HepG2 (cell line): ENCODE measurements around the gene CELSR2. TPM values are rescaled to one million over a fixed set of nuclear protein-coding genes. Genes with fewer than 3 reads are reported as not detected.

Source experiments
- DMAP1 ChIP-seq: IDR thresholded peaks from 2 replicates; pipeline ENCODE4 v1.6.1; 2016
- EP300 ChIP-seq, 3 experiments: sonication (generic) in 1 of 3; formaldehyde crosslinking in 1 of 3; IDR thresholded peaks; 2 replicates each; pipeline versions ENCODE4 v1.5.1 to v1.6.1; 2011 to 2020; ENCODE audit warnings: low read depth in 2 of 3, low read length in 2 of 3, borderline replicate concordance in 1 of 3, improper control_type of control experiment in 1 of 3, mild to moderate bottlenecking in 1 of 3, missing genetic modification reagents in 1 of 3, moderate library complexity in 1 of 3
- FOXK1 ChIP-seq: sonication (generic); formaldehyde crosslinking; IDR thresholded peaks from 2 replicates; pipeline ENCODE4 v1.4.0; 2020; ENCODE audit warnings: low read depth, missing genetic modification reagents, borderline replicate concordance
- HBP1 ChIP-seq: IDR thresholded peaks from 2 replicates; pipeline ENCODE4 v1.6.1; 2016; ENCODE audit warnings: low read depth, control low read depth
- HDAC2 ChIP-seq: sonication (generic); formaldehyde crosslinking; IDR thresholded peaks from 2 replicates; pipeline ENCODE4 v1.4.0; 2020; ENCODE audit warnings: missing genetic modification reagents
- HNRNPUL1 ChIP-seq: fragments of 200-400 bp; formaldehyde crosslinking; IDR thresholded peaks from 2 replicates; pipeline ENCODE4 v1.6.1; 2017; ENCODE audit warnings: low read depth, mild to moderate bottlenecking, low read length, moderate library complexity
- IKZF1 ChIP-seq: fragments of 450-650 bp; IDR thresholded peaks from 2 replicates; pipeline ENCODE4 v1.7.1; 2016
- KAT8 ChIP-seq: IDR thresholded peaks from 2 replicates; pipeline ENCODE4 v1.6.1; 2016; ENCODE audit warnings: missing genetic modification reagents, missing compliant biosample characterization
- KDM3A ChIP-seq: IDR thresholded peaks from 2 replicates; pipeline ENCODE4 v1.6.1; 2018; ENCODE audit warnings: low read depth, missing compliant biosample characterization
- KLF13 ChIP-seq: sonication (generic); formaldehyde crosslinking; IDR thresholded peaks from 2 replicates; pipeline ENCODE4 v1.4.0; 2020; ENCODE audit warnings: mild to moderate bottlenecking, missing genetic modification reagents
- KLF16 ChIP-seq, 2 experiments: sonication (generic) in 1 of 2; formaldehyde crosslinking in 1 of 2; IDR thresholded peaks; 2 replicates each; pipeline versions ENCODE4 v1.6.1 to v1.8.0; 2016 to 2023; ENCODE audit warnings: missing genetic modification reagents in 2 of 2, missing compliant biosample characterization in 1 of 2
- MZF1 ChIP-seq: sonication (generic); formaldehyde crosslinking; IDR thresholded peaks from 2 replicates; pipeline ENCODE4 v1.8.1; 2023; ENCODE audit warnings: mild to moderate bottlenecking, missing genetic modification reagents, borderline replicate concordance
- PAF1 ChIP-seq: IDR thresholded peaks from 2 replicates; pipeline ENCODE4 v1.6.1; 2016; ENCODE audit warnings: missing genetic modification reagents, missing compliant biosample characterization
- RORA ChIP-seq: sonication (generic); formaldehyde crosslinking; IDR thresholded peaks from 2 replicates; pipeline ENCODE4 v1.5.0; 2020; ENCODE audit warnings: mild to moderate bottlenecking, missing genetic modification reagents, moderate library complexity
- SCMH1 ChIP-seq: sonication (generic); formaldehyde crosslinking; IDR thresholded peaks from 2 replicates; pipeline ENCODE4 v1.9.0; 2021; ENCODE audit warnings: missing genetic modification reagents, mild to moderate bottlenecking, borderline replicate concordance
- TFDP1 ChIP-seq: IDR thresholded peaks from 2 replicates; pipeline ENCODE4 v1.6.1; 2016; ENCODE audit warnings: missing compliant biosample characterization, missing genetic modification reagents, borderline replicate concordance
- ZC3H13 ChIP-seq: sonication (generic); formaldehyde crosslinking; IDR thresholded peaks from 2 replicates; pipeline ENCODE4 v1.8.1; 2023; ENCODE audit warnings: mild to moderate bottlenecking, missing genetic modification reagents, moderate library complexity
- ZMYM2 ChIP-seq: sonication (generic); formaldehyde crosslinking; IDR thresholded peaks from 2 replicates; pipeline ENCODE4 v1.8.0; 2022; ENCODE audit warnings: mild to moderate bottlenecking, missing genetic modification reagents
- ZNF234 ChIP-seq: sonication (generic); formaldehyde crosslinking; conservative IDR thresholded peaks from 2 replicates; pipeline ENCODE4 v1.5.1; 2020; ENCODE audit warnings: mild to moderate bottlenecking, missing genetic modification reagents
- ZNF335 ChIP-seq: sonication (generic); formaldehyde crosslinking; IDR thresholded peaks from 2 replicates; pipeline ENCODE4 v1.4.0; 2020; ENCODE audit warnings: missing genetic modification reagents
- ZNF550 ChIP-seq: sonication (generic); formaldehyde crosslinking; IDR thresholded peaks from 2 replicates; pipeline ENCODE4 v1.4.0; 2020; ENCODE audit warnings: mild to moderate bottlenecking, missing genetic modification reagents, borderline replicate concordance
- ZNF597 ChIP-seq: sonication (generic); formaldehyde crosslinking; IDR thresholded peaks from 2 replicates; pipeline ENCODE4 v1.5.0; 2020; ENCODE audit warnings: missing genetic modification reagents
- ZNF605 ChIP-seq: sonication (generic); formaldehyde crosslinking; IDR thresholded peaks from 2 replicates; pipeline ENCODE4 v1.8.0; 2022; ENCODE audit warnings: mild to moderate bottlenecking, missing genetic modification reagents
- ZNF619 ChIP-seq: sonication (generic); formaldehyde crosslinking; IDR thresholded peaks from 2 replicates; pipeline ENCODE4 v1.4.0; 2020; ENCODE audit warnings: mild to moderate bottlenecking, missing genetic modification reagents
- ZNF710 ChIP-seq: sonication (generic); formaldehyde crosslinking; IDR thresholded peaks from 2 replicates; pipeline ENCODE4 v1.5.0; 2020; ENCODE audit warnings: mild to moderate bottlenecking, missing genetic modification reagents, borderline replicate concordance
- polyA plus RNA-seq, 8 experiments: library from polyadenylated mRNA; depleted of rRNA in 3 of 8; stranded (reverse) in 7 of 8; unstranded in 1 of 8; fragments of >200 nt; fragmentation: Illumina TruSeq in 4 of 8; extraction: Trizol in 4 of 8; gene quantifications; 2 replicates each; pipeline versions ENCODE4 v1.2.1 to v1.2.3, GENCODE V29; 2011 to 2016; ENCODE audit warnings: low read depth in 4 of 8, missing spikeins in 1 of 8, mixed read lengths in 1 of 8; ENCODE audit not compliant: insufficient read depth in 1 of 8
- total RNA-seq, 5 experiments: library from RNA; depleted of rRNA; stranded (reverse); fragments of >200 nt; fragmentation: Illumina TruSeq; extraction: Trizol; gene quantifications; 2 replicates each; pipeline ENCODE4 v1.2.3, GENCODE V29; 2016; ENCODE audit warnings: low read depth in 1 of 5

The CELSR2 gene
- total and polyA plus RNA-seq, 2 of the 13 experiments (the other 11 are each of a cell fraction or from before 2014, with no cell fraction given), result 4.0 to 6.6 TPM

GRCh38 chr1:109263597-109264378, 14.4 kb downstream of the CELSR2 start (continued):
- TF ChIP-seq ZMYM2 (CRISPR knock-in tag) (no peak), RORA (no peak), ZNF597 (CRISPR knock-in tag) (no peak), KLF13 (CRISPR knock-in tag) (no peak), KDM3A (CRISPR knock-in tag) (peak; percentile 95; the same call in 1 of the 2 replicates), PAF1 (CRISPR knock-in tag) (no peak), SCMH1 (CRISPR knock-in tag) (no peak), ZNF710 (CRISPR knock-in tag) (peak; percentile 73; the same call in 1 of the 2 replicates), ZNF234 (no peak), IKZF1 (no peak), HBP1 (CRISPR knock-in tag) (0 out of 2 replicates have a peak, but pooled peaks have one; percentile 56), ZNF335 (CRISPR knock-in tag) (peak; percentile 77; the same call in 1 of the 2 replicates), KLF16 (CRISPR knock-in tag; IDR thresholded peaks at IDR 0.05) (peak in 1 of 2 experiments; percentile 85; a peak in 1 of 4 replicates), ZNF605 (CRISPR knock-in tag) (peak; percentile 92), HDAC2 (peak; percentile 91), HNRNPUL1 (no peak), TFDP1 (CRISPR knock-in tag) (peak; percentile 79; the same call in 1 of the 2 replicates), DMAP1 (CRISPR knock-in tag) (peak; percentile 70; the same call in 1 of the 2 replicates), ZC3H13 (CRISPR knock-in tag) (peak; percentile 70; the same call in 1 of the 2 replicates), ZNF550 (no peak), ZNF619 (CRISPR knock-in tag) (no peak), MZF1 (CRISPR knock-in tag) (no peak), EP300 (IDR thresholded peaks at IDR 0.05; ENCODE audit: low read depth in 2 of 2, low read length in 2 of 2) (no peak), EP300 (CRISPR knock-in tag; IDR thresholded peaks at IDR 0.05; ENCODE audit: borderline replicate concordance) (no peak), FOXK1 (CRISPR knock-in tag) (peak; percentile 45; the same call in 1 of the 2 replicates), KAT8 (peak; percentile 75)
